HG02938 (cell line): Measurements from ENCODE around the gene NAALADL2.
"Not testable (repeated sequence)": the region's sequence is repeated elsewhere in the genome, so short reads cannot be mapped to it uniquely, and the experiment has no call there.

Source experiments
- ATAC-seq: cut with Tn5 transposase; IDR thresholded peaks from one replicate; pipeline ENCODE4 v1.9.1; 2021; ENCODE audit warnings: mild to moderate bottlenecking, moderate library complexity; ENCODE audit not compliant: unreplicated experiment

The NAALADL2 gene

GRCh38 chr3:175121225-175121624, 262.1 kb downstream of the NAALADL2 start:
- ATAC-seq = no peak

- no peak for ATAC-seq
These were observed 268.0 kb downstream of the NAALADL2 start for GRCh38 chr3:175127075-175127662.

GRCh38 chr3:175129126-175129525, 270.0 kb downstream of the NAALADL2 start:
- no peak for ATAC-seq

- ATAC-seq = no peak
These were observed 270.4 kb downstream of the NAALADL2 start for GRCh38 chr3:175129571-175129970.

GRCh38 chr3:175131866-175132265, 272.7 kb downstream of the NAALADL2 start:
- not testable (repeated sequence) for ATAC-seq

GRCh38 chr3:175132706-175133105, 273.6 kb downstream of the NAALADL2 start:
- ATAC-seq = not testable (repeated sequence)

DNA sequence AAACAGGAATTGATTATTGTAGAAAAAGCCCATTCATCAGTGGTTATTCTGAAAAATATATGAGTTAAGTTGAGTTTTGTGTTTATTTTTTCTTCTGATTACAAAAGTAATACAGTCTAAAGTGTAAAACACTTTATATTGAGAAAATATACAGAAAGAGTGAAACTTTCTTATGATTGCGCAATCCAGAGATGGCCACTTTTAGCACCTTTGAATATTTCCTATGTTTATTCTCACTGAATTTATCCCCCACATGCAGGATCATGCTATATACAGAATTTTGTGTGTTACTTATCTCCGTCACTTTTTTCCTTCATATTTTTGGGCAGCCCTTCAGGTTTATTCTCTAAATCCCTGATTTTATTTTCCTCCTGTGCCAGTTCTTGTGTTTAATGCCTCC, 285.2 kb downstream of the NAALADL2 start:
- no peak for ATAC-seq

DNA sequence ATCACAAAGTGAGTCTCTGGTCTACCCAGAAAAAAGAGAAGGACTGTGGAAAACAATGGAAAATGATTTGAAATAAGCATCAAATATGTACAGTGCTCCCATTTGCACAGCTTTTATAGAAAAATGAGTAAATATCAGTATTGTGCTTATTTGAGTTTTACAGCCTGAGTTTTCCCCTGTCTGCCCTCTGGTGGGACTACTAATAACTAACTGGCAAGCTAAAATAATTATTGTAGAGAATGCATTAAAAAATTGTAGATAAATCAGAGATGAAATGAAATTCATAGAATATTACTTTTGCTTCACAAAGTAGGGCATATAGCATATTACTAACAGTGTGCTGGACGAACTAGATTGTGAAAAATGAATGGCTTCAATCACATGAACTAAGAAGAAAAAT, 287.1 kb downstream of the NAALADL2 start:
- no peak for ATAC-seq

GRCh38 chr3:175149675-175150074, 290.5 kb downstream of the NAALADL2 start:
- peak; percentile 77 for ATAC-seq

DNA sequence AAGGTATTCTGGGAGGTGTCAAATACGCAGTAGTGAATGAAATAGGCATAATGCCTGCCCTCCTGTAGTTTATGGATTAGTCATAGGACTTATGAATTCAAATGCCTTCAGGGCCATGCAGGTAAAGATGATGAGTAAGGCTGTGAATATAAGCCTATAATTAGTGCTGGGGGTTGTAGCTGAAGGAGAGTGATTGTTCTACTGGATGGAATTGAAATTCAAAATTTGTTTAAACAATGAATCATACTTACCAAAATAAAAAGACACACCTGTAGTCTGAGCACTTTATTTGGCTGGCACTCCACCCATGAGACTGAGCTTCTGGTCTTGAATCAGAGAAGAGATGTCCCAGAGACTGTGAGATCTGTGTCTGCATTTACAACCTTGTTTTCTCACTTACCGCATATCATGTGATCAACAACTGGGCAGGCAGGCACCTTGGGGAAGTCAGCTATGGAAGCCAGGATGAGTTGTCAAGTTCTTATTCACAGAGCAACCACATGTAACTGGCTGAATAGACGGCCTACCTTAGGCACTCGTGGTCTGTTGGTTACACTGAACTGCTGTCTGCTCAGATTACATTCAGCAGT, 291.8 kb downstream of the NAALADL2 start:
- ATAC-seq = no peak

- no peak for ATAC-seq
These were observed 294.5 kb downstream of the NAALADL2 start for GRCh38 chr3:175153595-175153994.

DNA sequence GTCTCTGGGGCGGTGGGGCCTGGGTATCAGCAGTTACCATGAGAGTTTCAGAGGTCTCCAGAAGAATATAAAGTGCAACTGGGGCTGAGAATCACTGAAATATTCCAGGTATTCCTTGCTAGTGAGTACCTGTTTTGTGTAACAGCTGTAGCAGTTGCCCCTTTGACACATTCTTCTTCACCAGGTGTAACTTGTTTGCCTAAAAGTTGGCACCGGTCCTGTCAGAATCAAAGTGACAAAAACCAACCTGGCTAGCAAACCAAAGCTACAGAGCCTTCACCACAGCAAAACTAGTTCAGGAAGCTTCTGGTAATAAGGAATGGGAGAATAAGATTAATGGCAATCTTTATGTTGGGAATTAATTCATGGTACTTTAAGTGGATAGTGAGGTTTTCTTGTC, 296.0 kb downstream of the NAALADL2 start:
- ATAC-seq = no peak

DNA sequence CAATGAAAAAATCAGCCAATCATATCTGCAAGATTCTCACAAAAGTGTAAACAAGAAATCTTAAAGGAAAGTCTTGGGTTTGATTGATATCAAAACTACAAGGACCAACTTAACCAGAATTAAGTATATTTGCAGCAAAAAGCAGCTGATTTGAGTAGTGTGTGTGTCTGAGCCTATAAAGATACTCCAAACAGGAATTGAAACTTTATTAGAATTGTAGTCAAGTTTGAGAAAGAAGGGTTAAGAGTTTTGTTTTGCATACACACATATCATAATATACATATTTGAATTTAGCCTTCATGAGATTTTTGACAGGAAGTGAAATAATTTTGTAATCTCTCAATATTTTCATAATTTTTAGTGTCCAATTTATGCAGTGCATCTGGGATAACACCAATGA, 300.1 kb downstream of the NAALADL2 start:
- no peak for ATAC-seq

- no peak for ATAC-seq
These were observed 302.2 kb downstream of the NAALADL2 start for GRCh38 chr3:175161291-175161690.

DNA sequence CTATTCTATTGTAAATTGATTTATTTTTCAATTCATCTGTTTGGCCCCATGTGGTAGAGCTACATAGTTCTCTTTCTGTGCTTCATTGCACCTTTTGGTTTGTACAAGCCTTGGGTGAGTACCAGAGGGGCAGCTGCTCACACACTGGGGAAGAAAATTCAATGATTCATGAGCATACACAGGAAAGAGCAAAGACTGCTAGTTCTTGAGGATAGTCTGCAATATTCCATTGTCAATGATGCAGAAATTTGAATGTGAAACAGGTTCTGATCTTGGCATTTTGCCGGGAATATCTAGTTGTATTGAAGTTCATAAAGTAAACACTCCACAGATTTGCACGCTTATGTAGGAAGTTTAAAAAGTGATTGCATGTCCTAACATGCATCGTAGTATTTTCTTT, 304.6 kb downstream of the NAALADL2 start:
- no peak for ATAC-seq

- not testable (repeated sequence) for ATAC-seq
These were observed 314.0 kb downstream of the NAALADL2 start for GRCh38 chr3:175173117-175173516.

GRCh38 chr3:175176556-175176955, 317.4 kb downstream of the NAALADL2 start:
- ATAC-seq = no peak

DNA sequence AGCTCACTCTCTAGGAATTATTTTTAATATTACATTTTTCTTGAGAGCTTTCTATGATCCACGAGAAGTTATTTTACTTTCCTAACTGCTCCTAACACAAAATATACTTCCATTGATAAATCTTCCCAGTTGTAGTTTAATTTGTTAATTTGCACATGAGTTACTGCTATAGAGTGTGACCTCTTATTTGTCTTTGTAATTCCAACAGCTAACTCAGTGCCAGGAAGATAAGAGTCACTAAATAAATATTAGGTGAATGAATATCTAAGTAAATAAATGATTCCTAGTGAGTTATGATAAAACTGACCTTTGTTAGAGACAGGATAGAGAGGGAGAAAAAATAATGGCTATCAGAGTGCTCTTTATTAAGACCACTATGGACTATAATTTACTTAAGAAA, 319.9 kb downstream of the NAALADL2 start:
- no peak for ATAC-seq

- ATAC-seq = no peak
These were observed 325.3 kb downstream of the NAALADL2 start for GRCh38 chr3:175184392-175184791.

GRCh38 chr3:175185903-175186302, 326.8 kb downstream of the NAALADL2 start:
- ATAC-seq = no peak

- ATAC-seq = no peak
These were observed 327.4 kb downstream of the NAALADL2 start for GRCh38 chr3:175186511-175186910.

DNA sequence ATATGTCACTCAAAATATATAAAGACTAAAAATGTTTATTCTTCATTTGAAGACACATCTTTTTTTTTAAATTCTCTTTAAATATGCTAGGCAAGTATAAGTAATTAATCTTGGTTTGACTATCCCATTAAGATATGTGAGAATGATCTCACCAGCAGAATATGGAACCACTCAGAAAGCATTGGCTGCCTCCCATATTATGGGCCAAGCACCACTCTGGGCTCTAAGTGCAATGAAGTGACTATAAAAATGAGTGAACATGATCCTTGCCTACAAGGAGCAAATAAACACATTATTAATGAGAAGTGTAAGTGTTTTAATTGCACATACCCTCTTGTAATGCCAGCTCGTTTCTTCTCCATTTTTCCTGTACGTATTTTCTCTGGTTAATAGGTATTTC, 328.5 kb downstream of the NAALADL2 start:
- no peak for ATAC-seq

- no peak for ATAC-seq
These were observed 333.4 kb downstream of the NAALADL2 start for GRCh38 chr3:175192536-175192935.
